Prostate gland (tissue), 2 donors: ENCODE results near the gene CSH1. TPM values are rescaled to one million over a fixed set of nuclear protein-coding genes. Genes with fewer than 3 reads are reported as not detected.
"Not testable (repeated sequence)": the region's sequence is repeated elsewhere in the genome, so short reads cannot be mapped to it uniquely, and the experiment has no call there.

Experiments
- DNase-seq: peaks from one replicate; pipeline ENCODE4 v3.0.0-alpha.2; 2019; ENCODE audit warnings: low spot score
- H3K27ac ChIP-seq, 2 donors: fragments of 200-600 bp; sonication (generic); 2 replicates each; pipeline ENCODE4 v1.5.1; 2017 to 2019
- H3K27me3 ChIP-seq: fragments of 200-600 bp; sonication (generic); replicated peaks from 2 replicates; pipeline ENCODE4 v1.5.1; 2019; ENCODE audit not compliant: insufficient read depth
- H3K36me3 ChIP-seq, 2 donors: fragments of 200-600 bp; sonication (generic); 1 replicate in 1 of 2; 2 replicates in 1 of 2; pipeline versions ENCODE4 v1.5.1 to v1.8.1; 2017 to 2019
- H3K4me1 ChIP-seq: fragments of 200-600 bp; sonication (generic); replicated peaks from 2 replicates; pipeline ENCODE4 v1.5.1; 2019
- H3K4me3 ChIP-seq, 2 donors: fragments of 200-600 bp; sonication (generic); 2 replicates each; pipeline ENCODE4 v1.5.1; 2017 to 2019
- H3K9me3 ChIP-seq: fragments of 200-600 bp; sonication (generic); 2 replicates; pipeline ENCODE4 v1.5.1; 2017
- CTCF ChIP-seq, 4 experiments: fragments of 200-600 bp in 2 of 4; fragments of 450-650 bp in 2 of 4; sonication (generic) in 2 of 4; IDR thresholded peaks; 1 replicate in 3 of 4; 2 replicates in 1 of 4; pipeline ENCODE4 v1.5.1; 2016 to 2019; ENCODE audit warnings: antibody characterized with exemption in 4 of 4, mild to moderate bottlenecking in 2 of 4, moderate library complexity in 2 of 4
- POLR2A ChIP-seq: fragments of 450-650 bp; IDR thresholded peaks from one replicate; pipeline ENCODE4 v1.6.1; 2016; ENCODE audit warnings: antibody characterized with exemption, mild to moderate bottlenecking
- POLR2AphosphoS5 ChIP-seq: sonication (generic); formaldehyde crosslinking; IDR thresholded peaks from one replicate; pipeline ENCODE4 v1.6.1; 2017; ENCODE audit warnings: antibody characterized with exemption
- WGBS: methylation state at CpG from one replicate; pipeline ENCODE4 v1.1.5; 2018; 5-methylcytosine and 5-hydroxymethylcytosine counted together
- intact Hi-C: fragments of 100-400 bp; cut with DNase I; formaldehyde crosslinking; loops from one replicate; pipeline ENCODE4 v1.14.2; 2022
- total RNA-seq, 2 donors: library from RNA; depleted of rRNA; stranded (reverse); fragments of >200 nt; gene quantifications; one replicate each; pipeline ENCODE4 v1.1.0, GENCODE V29; 2016

The CSH1 gene
- total RNA-seq, 2 donors from 2014 or later: not detected

DNA sequence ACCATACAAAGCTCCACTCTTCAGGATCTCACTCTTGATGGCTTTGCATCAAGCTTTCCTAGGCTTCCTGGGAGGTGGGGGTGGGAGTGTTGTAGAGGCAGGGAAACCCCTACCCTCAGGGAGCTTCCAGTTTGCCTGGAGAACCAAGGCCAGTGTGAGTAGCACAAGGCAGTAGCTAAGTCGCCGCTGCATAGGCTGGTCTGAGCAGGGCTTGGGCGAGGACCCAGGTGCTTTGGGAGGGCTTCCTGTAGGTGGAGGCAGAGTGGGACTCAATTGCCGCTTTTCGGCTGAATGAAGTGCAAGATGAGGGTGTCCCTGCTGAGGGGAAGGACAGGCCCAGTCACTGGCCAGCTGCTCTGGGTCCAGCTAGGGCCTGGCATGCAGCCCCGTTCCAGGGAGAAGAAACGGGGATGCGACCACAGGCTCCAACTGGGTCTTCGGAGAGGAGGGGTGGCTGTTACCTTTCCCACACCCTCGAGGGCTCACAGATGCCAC lies 31.8 kb upstream of the CSH1 start:
- H3K36me3 ChIP-seq: no peaks in the 10 kb centered on the region
- H3K27ac ChIP-seq: no peak overlapping the region
- H3K4me1 ChIP-seq: no peaks in the 10 kb centered on the region
- no peak for DNase-seq
- no peaks in the 10 kb centered on the region for H3K9me3 ChIP-seq
- intact Hi-C loops: no loop called here
- no peak overlapping the region for H3K4me3 ChIP-seq
- H3K27me3 ChIP-seq: no peaks in the 10 kb centered on the region
- TF ChIP-seq POLR2A (no peak), CTCF (IDR thresholded peaks at IDR 0.05) (no peak), POLR2AphosphoS5 (no peak)
- 84% methylated on average over 10 of the region's 10 CpGs for WGBS

GRCh38 chr17:63927464-63928171 lies 31.2 kb upstream of the CSH1 start:
- Histone ChIP-seq H3K27ac (no peak overlapping the region), H3K9me3 (no peaks in the 10 kb centered on the region), H3K27me3 (no peaks in the 10 kb centered on the region), H3K36me3 (no peaks in the 10 kb centered on the region), H3K4me1 (no peaks in the 10 kb centered on the region), H3K4me3 (no peak overlapping the region)
- intact Hi-C loops: no loop called here
- DNase-seq: no peak
- no peak for TF ChIP-seq CTCF (IDR thresholded peaks at IDR 0.05)
- no peak for TF ChIP-seq POLR2A
- TF ChIP-seq POLR2AphosphoS5: no peak
- 73% methylated on average over 8 of the region's 8 CpGs for WGBS

DNA sequence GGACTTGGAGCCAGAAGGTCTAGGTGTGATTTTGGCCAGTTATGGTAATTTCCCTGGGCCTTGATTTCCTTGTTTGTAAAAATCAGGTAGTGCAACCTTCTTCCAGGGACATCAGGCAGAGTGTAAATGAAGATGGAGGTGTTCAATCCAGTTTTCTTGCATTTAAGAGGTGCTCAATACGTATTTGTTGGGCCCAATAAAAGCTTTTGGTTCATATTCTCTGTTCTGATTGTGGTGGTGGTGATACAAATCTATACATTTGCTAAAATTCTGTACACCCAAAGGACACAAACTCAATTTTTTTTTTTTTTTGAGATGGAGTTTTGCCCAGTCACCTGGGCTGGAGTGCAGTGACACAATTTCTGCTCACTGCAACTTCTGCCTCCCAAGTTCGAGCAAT lies 29.8 kb upstream of the CSH1 start:
- no peak overlapping the region for H3K4me3 ChIP-seq
- intact Hi-C loops: no loop called here
- no peaks in the 10 kb centered on the region for H3K36me3 ChIP-seq
- no peaks in the 10 kb centered on the region for H3K4me1 ChIP-seq
- no peak for DNase-seq
- 100% methylated on average over 2 of the region's 2 CpGs for WGBS
- H3K27me3 ChIP-seq: no peaks in the 10 kb centered on the region
- H3K9me3 ChIP-seq: no peaks in the 10 kb centered on the region
- no peak for TF ChIP-seq POLR2A
- no peak for TF ChIP-seq POLR2AphosphoS5
- no peak for TF ChIP-seq CTCF (IDR thresholded peaks at IDR 0.05)
- H3K27ac ChIP-seq: no peak overlapping the region

DNA sequence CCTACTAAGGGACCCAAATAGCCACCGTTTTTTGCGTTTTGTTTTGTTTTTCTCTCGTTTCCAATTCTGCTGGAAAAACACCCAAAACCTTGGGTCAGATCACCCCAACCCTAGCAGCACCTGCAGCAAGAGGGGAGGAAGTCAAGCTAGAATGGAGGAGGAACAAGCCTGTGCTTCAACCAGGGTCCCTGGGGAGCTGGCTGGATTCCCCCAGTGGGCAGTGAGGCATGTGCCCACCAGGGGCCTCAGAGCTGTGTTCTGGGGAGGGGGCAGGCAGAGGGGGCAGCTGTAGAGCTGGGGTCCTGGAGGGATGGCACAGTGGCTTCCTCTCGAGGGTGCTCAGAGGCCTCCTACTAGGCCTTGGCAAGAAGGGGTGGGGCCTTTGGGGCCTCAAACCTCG lies 29.2 kb upstream of the CSH1 start:
- no peaks in the 10 kb centered on the region for H3K36me3 ChIP-seq
- no peaks in the 10 kb centered on the region for H3K27me3 ChIP-seq
- H3K9me3 ChIP-seq: no peaks in the 10 kb centered on the region
- no peak overlapping the region for H3K27ac ChIP-seq
- DNase-seq: no peak
- WGBS: 82% methylated on average over 5 of the region's 5 CpGs
- intact Hi-C loops: no loop called here
- no peaks in the 10 kb centered on the region for H3K4me1 ChIP-seq
- no peak overlapping the region for H3K4me3 ChIP-seq
- no peak for TF ChIP-seq POLR2A
- TF ChIP-seq POLR2AphosphoS5: no peak
- TF ChIP-seq CTCF (IDR thresholded peaks at IDR 0.05): no peak

- H3K9me3 ChIP-seq, H3K27ac ChIP-seq, H3K36me3 ChIP-seq, H3K4me3 ChIP-seq, H3K4me1 ChIP-seq, H3K27me3 ChIP-seq, DNase-seq, intact Hi-C loops: not testable (repeated sequence)
- WGBS: 76% methylated on average over 9 of the region's 9 CpGs
Observed at GRCh38 chr17:63922402-63922801, 26.0 kb upstream of the CSH1 start.

GRCh38 chr17:63920779-63921178 lies 24.4 kb upstream of the CSH1 start:
- H3K9me3 ChIP-seq, intact Hi-C loops, H3K4me1 ChIP-seq, H3K27ac ChIP-seq, H3K27me3 ChIP-seq, DNase-seq, H3K36me3 ChIP-seq, H3K4me3 ChIP-seq: not testable (repeated sequence)
- WGBS: 71% methylated on average over 5 of the region's 5 CpGs

GRCh38 chr17:63920050-63920449 lies 23.7 kb upstream of the CSH1 start:
- intact Hi-C loops, H3K36me3 ChIP-seq, DNase-seq, H3K9me3 ChIP-seq, H3K4me3 ChIP-seq, H3K27me3 ChIP-seq, H3K27ac ChIP-seq, H3K4me1 ChIP-seq: not testable (repeated sequence)
- 92% methylated on average over 6 of the region's 6 CpGs for WGBS
